GM23338 (cell line): ENCODE data around the gene CHST15. TPM values are rescaled to one million over a fixed set of nuclear protein-coding genes. Genes with fewer than 3 reads are reported as not detected.
A peak's percentile ranks its signal among the peaks of the same experiment; 100 is the strongest.

Experiments
- ATAC-seq: fragments of 200-7000 bp; cut with Tn5 transposase; 3 replicates; pipeline ENCODE4 v1.9.1; 2020
- DNase-seq: peaks from one replicate; pipeline ENCODE4 v3.0.0-alpha.2; 2015; ENCODE audit warnings: low spot score
- H2AFZ ChIP-seq: fragments of 200-600 bp; sonication (generic); 2 replicates; pipeline ENCODE4 v1.8.0; 2016; ENCODE audit warnings: antibody characterized with exemption, mild to moderate bottlenecking, moderate library complexity
- H3F3A ChIP-seq: fragments of 200-600 bp; sonication (generic); replicated peaks from 2 replicates; pipeline ENCODE4 v1.8.0; 2017; ENCODE audit warnings: antibody characterized with exemption, mixed run types, low read depth
- H3K27ac ChIP-seq: fragments of 200-600 bp; sonication (generic); 2 replicates; pipeline ENCODE4 v1.6.1; 2016; ENCODE audit warnings: low read depth
- H3K27me3 ChIP-seq: fragments of 200-600 bp; sonication (generic); 2 replicates; pipeline ENCODE4 v1.8.0; 2016; ENCODE audit warnings: mild to moderate bottlenecking, mixed run types, moderate library complexity; ENCODE audit not compliant: insufficient read depth
- H3K36me3 ChIP-seq: fragments of 200-600 bp; sonication (generic); 2 replicates; pipeline ENCODE4 v1.8.0; 2016; ENCODE audit warnings: mild to moderate bottlenecking; ENCODE audit not compliant: insufficient read depth
- H3K4me1 ChIP-seq: fragments of 200-600 bp; sonication (generic); 2 replicates; pipeline ENCODE4 v1.8.0; 2016; ENCODE audit warnings: mild to moderate bottlenecking, moderate library complexity; ENCODE audit not compliant: insufficient read depth
- H3K4me2 ChIP-seq: fragments of 200-600 bp; sonication (generic); 2 replicates; pipeline ENCODE4 v1.7.1; 2017; ENCODE audit warnings: mixed run types
- H3K4me3 ChIP-seq: fragments of 200-600 bp; sonication (generic); 2 replicates; pipeline ENCODE4 v1.6.1; 2016; ENCODE audit warnings: mixed run types
- H3K79me2 ChIP-seq: fragments of 200-600 bp; sonication (generic); replicated peaks from 2 replicates; pipeline ENCODE4 v1.8.0; 2017; ENCODE audit warnings: mild to moderate bottlenecking; ENCODE audit not compliant: insufficient read depth
- H3K9me2 ChIP-seq: fragments of 200-600 bp; sonication (generic); 2 replicates; pipeline ENCODE4 v1.8.0; 2017; ENCODE audit not compliant: insufficient read depth
- H4K20me1 ChIP-seq: fragments of 200-600 bp; sonication (generic); replicated peaks from 2 replicates; pipeline ENCODE4 v1.8.0; 2017; ENCODE audit warnings: mild to moderate bottlenecking; ENCODE audit not compliant: insufficient read depth
- H3K27ac Mint-ChIP-seq: 2 replicates; pipeline ENCODE4 v1.8.0; 2020; ENCODE audit warnings: inconsistent platforms, mild to moderate bottlenecking, moderate library complexity, mixed read lengths
- H3K27me3 Mint-ChIP-seq: 3 replicates; pipeline ENCODE4 v1.8.0; 2022; ENCODE audit warnings: low read depth, mild to moderate bottlenecking, moderate library complexity, mixed read lengths, inconsistent platforms; ENCODE audit not compliant: insufficient read depth, poor library complexity
- H3K36me3 Mint-ChIP-seq: 3 replicates; pipeline ENCODE4 v1.8.0; 2021; ENCODE audit warnings: low read depth, mild to moderate bottlenecking, inconsistent platforms, moderate library complexity, mixed read lengths
- H3K4me1 Mint-ChIP-seq: 3 replicates; pipeline ENCODE4 v1.8.0; 2020; ENCODE audit warnings: mild to moderate bottlenecking, inconsistent platforms, mixed read lengths
- H3K4me3 Mint-ChIP-seq: 3 replicates; pipeline ENCODE4 v1.8.0; 2021; ENCODE audit warnings: moderate library complexity, mild to moderate bottlenecking, inconsistent platforms, mixed read lengths
- H3K9me3 Mint-ChIP-seq: 3 replicates; pipeline ENCODE4 v1.8.0; 2020; ENCODE audit warnings: moderate library complexity, mild to moderate bottlenecking, inconsistent platforms, mixed read lengths
- EZH2 ChIP-seq: fragments of 200-600 bp; sonication (generic); IDR thresholded peaks from one replicate; pipeline ENCODE4 v1.8.0; 2017; ENCODE audit warnings: antibody characterized with exemption, mild to moderate bottlenecking, low read depth; ENCODE audit not compliant: unreplicated experiment
- JUNB ChIP-seq: IDR thresholded peaks from one replicate; pipeline ENCODE4 v1.6.1; 2016; ENCODE audit warnings: antibody characterized with exemption; ENCODE audit not compliant: unreplicated experiment
- NANOG ChIP-seq: IDR thresholded peaks from 2 replicates; pipeline ENCODE4 v1.6.1; 2016; ENCODE audit warnings: antibody characterized with exemption, borderline replicate concordance
- POLR2AphosphoS5 ChIP-seq: IDR thresholded peaks from 2 replicates; pipeline ENCODE4 v1.6.1; 2016; ENCODE audit warnings: antibody characterized with exemption, low read depth
- STAT1 ChIP-seq: IDR thresholded peaks from one replicate; pipeline ENCODE4 v1.6.1; 2016; ENCODE audit warnings: antibody characterized with exemption; ENCODE audit not compliant: unreplicated experiment
- ZNF114 ChIP-seq: fragments of 250-450 bp; sonication (Bioruptor Pico); IDR thresholded peaks from 2 replicates; pipeline ENCODE4 v1.5.0; 2020; ENCODE audit warnings: mild to moderate bottlenecking, moderate library complexity
- ZNF331 ChIP-seq: fragments of 250-450 bp; sonication (Bioruptor Pico); IDR thresholded peaks from 2 replicates; pipeline ENCODE4 v1.5.0; 2020; ENCODE audit warnings: low read depth, mild to moderate bottlenecking, moderate library complexity
- polyA plus RNA-seq: library from polyadenylated mRNA; unstranded; fragments of >200 nt; fragmentation: Nextera tagmentation; extraction: Ambion mirVana; gene quantifications from 2 replicates; pipeline ENCODE4 v1.2.1, GENCODE V29; 2016
- total RNA-seq: library from RNA; depleted of rRNA; stranded (reverse); fragments of >200 nt; shearing (Covaris generic); gene quantifications from 2 replicates; pipeline ENCODE4 v1.2.3, GENCODE V29; 2014
- TF ChIP-seq, protein P1 (sequence below): fragments of 250-450 bp; sonication (Bioruptor Pico); IDR thresholded peaks from 2 replicates; pipeline ENCODE4 v1.5.0; 2020; ENCODE audit warnings: mild to moderate bottlenecking, moderate library complexity
- TF ChIP-seq, protein P2 (sequence below), 2 experiments: fragments of 200-600 bp in 1 of 2; sonication (generic) in 1 of 2; conservative IDR thresholded peaks; 2 replicates each; pipeline versions ENCODE4 v1.5.1 to v1.6.1; 2016 to 2017; ENCODE audit warnings: antibody characterized with exemption in 2 of 2, low read depth in 2 of 2, mild to moderate bottlenecking in 2 of 2, moderate library complexity in 1 of 2

The CHST15 gene
- total and polyA plus RNA-seq, 2 experiments from 2014 or later = 2.6 to 11.2 TPM

DNA sequence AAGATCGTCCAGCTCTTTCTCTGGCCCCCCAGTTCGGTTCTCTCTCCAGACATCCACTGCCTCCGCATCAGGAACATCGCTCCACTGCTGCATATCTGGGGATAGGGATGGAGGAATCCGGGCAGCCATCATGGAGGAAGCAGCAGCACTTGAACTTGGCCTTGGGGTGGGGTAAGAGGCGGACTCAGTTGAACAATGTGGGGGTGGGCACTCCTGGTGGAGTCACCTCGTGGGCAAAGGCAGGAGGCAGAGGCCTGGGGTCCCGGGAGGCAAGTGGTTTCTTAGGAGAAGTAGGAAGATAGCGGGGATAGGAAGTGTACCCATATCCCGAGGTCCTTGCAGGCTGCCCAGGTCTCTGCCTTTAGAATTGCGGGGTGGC lies 98.3 kb downstream of the CHST15 start:
- Histone ChIP-seq H3F3A (no peaks in the 10 kb centered on the region), H3K36me3 (no peaks in the 10 kb centered on the region), H3K4me2 (peak overlapping the region; percentile 92), H3K27me3 (peaks cover 42% of the 10 kb centered on the region), H4K20me1 (no peaks in the 10 kb centered on the region), H3K27ac (no peak overlapping the region), H2AFZ (peak overlapping the region; percentile 98), H3K79me2 (no peaks in the 10 kb centered on the region), H3K4me1 (peaks cover 8% of the 10 kb centered on the region), H3K9me2 (no peaks in the 10 kb centered on the region), H3K4me3 (peak overlapping the region; percentile 59)
- no peak for TF ChIP-seq STAT1
- no peak for TF ChIP-seq ZNF331 (CRISPR knock-in tag)
- no peak for TF ChIP-seq POLR2AphosphoS5
- no peak for TF ChIP-seq JUNB
- TF ChIP-seq NANOG = no peak
- TF ChIP-seq, protein P1, sequence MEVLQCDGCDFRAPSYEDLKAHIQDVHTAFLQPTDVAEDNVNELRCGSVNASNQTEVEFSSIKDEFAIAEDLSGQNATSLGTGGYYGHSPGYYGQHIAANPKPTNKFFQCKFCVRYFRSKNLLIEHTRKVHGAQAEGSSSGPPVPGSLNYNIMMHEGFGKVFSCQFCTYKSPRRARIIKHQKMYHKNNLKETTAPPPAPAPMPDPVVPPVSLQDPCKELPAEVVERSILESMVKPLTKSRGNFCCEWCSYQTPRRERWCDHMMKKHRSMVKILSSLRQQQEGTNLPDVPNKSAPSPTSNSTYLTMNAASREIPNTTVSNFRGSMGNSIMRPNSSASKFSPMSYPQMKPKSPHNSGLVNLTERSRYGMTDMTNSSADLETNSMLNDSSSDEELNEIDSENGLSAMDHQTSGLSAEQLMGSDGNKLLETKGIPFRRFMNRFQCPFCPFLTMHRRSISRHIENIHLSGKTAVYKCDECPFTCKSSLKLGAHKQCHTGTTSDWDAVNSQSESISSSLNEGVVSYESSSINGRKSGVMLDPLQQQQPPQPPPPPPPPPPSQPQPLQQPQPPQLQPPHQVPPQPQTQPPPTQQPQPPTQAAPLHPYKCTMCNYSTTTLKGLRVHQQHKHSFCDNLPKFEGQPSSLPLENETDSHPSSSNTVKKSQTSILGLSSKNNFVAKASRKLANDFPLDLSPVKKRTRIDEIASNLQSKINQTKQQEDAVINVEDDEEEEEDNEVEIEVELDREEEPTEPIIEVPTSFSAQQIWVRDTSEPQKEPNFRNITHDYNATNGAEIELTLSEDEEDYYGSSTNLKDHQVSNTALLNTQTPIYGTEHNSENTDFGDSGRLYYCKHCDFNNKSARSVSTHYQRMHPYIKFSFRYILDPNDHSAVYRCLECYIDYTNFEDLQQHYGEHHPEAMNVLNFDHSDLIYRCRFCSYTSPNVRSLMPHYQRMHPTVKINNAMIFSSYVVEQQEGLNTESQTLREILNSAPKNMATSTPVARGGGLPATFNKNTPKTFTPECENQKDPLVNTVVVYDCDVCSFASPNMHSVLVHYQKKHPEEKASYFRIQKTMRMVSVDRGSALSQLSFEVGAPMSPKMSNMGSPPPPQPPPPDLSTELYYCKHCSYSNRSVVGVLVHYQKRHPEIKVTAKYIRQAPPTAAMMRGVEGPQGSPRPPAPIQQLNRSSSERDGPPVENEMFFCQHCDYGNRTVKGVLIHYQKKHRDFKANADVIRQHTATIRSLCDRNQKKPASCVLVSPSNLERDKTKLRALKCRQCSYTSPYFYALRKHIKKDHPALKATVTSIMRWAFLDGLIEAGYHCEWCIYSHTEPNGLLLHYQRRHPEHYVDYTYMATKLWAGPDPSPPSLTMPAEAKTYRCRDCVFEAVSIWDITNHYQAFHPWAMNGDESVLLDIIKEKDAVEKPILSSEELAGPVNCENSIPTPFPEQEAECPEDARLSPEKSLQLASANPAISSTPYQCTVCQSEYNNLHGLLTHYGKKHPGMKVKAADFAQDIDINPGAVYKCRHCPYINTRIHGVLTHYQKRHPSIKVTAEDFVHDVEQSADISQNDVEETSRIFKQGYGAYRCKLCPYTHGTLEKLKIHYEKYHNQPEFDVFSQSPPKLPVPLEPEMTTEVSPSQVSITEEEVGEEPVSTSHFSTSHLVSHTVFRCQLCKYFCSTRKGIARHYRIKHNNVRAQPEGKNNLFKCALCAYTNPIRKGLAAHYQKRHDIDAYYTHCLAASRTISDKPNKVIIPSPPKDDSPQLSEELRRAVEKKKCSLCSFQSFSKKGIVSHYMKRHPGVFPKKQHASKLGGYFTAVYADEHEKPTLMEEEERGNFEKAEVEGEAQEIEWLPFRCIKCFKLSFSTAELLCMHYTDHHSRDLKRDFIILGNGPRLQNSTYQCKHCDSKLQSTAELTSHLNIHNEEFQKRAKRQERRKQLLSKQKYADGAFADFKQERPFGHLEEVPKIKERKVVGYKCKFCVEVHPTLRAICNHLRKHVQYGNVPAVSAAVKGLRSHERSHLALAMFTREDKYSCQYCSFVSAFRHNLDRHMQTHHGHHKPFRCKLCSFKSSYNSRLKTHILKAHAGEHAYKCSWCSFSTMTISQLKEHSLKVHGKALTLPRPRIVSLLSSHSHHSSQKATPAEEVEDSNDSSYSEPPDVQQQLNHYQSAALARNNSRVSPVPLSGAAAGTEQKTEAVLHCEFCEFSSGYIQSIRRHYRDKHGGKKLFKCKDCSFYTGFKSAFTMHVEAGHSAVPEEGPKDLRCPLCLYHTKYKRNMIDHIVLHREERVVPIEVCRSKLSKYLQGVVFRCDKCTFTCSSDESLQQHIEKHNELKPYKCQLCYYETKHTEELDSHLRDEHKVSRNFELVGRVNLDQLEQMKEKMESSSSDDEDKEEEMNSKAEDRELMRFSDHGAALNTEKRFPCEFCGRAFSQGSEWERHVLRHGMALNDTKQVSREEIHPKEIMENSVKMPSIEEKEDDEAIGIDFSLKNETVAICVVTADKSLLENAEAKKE (CRISPR knock-in tag) = no peak
- no peak for TF ChIP-seq EZH2
- TF ChIP-seq, protein P2, sequence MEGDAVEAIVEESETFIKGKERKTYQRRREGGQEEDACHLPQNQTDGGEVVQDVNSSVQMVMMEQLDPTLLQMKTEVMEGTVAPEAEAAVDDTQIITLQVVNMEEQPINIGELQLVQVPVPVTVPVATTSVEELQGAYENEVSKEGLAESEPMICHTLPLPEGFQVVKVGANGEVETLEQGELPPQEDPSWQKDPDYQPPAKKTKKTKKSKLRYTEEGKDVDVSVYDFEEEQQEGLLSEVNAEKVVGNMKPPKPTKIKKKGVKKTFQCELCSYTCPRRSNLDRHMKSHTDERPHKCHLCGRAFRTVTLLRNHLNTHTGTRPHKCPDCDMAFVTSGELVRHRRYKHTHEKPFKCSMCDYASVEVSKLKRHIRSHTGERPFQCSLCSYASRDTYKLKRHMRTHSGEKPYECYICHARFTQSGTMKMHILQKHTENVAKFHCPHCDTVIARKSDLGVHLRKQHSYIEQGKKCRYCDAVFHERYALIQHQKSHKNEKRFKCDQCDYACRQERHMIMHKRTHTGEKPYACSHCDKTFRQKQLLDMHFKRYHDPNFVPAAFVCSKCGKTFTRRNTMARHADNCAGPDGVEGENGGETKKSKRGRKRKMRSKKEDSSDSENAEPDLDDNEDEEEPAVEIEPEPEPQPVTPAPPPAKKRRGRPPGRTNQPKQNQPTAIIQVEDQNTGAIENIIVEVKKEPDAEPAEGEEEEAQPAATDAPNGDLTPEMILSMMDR (conservative IDR thresholded peaks at IDR 0.05; ENCODE audit: low read depth in 2 of 2) = no peak
- no peak for TF ChIP-seq ZNF114 (CRISPR knock-in tag)
- H3K9me3 Mint-ChIP-seq = no peaks in the 10 kb centered on the region
- peak overlapping the region; percentile 64 for H3K4me3 Mint-ChIP-seq
- DNase-seq (no peak), ATAC-seq (peak; percentile 12)
- H3K27me3 Mint-ChIP-seq = peaks cover 48% of the 10 kb centered on the region
- H3K4me1 Mint-ChIP-seq = peaks cover 26% of the 10 kb centered on the region
- no peaks in the 10 kb centered on the region; the same call in 2 of the 3 replicates for H3K36me3 Mint-ChIP-seq
- no peak overlapping the region for H3K27ac Mint-ChIP-seq
